RWPE2 (cell line): ENCODE results near the gene BID.
A peak's percentile ranks its signal among the peaks of the same experiment; 100 is the strongest.

Experiments
- ATAC-seq: fragments of 200-7000 bp; cut with Tn5 transposase; 3 replicates; pipeline ENCODE4 v1.9.1; 2021; ENCODE audit warnings: low read depth
- DNase-seq: peaks from one replicate; pipeline ENCODE4 v3.0.0-alpha.2; 2020; ENCODE audit warnings: low spot score
- H3K27ac ChIP-seq: fragments of 450-650 bp; 2 replicates; pipeline ENCODE4 v1.5.1; 2017; ENCODE audit warnings: mild to moderate bottlenecking; ENCODE audit not compliant: poor library complexity, severe bottlenecking
- H3K27me3 ChIP-seq: fragments of 250-450 bp; sonication (Bioruptor Pico); 2 replicates; pipeline ENCODE4 v1.5.1; 2021; ENCODE audit warnings: mild to moderate bottlenecking, moderate library complexity; ENCODE audit not compliant: insufficient read depth, poor library complexity, severe bottlenecking
- H3K36me3 ChIP-seq: fragments of 250-450 bp; sonication (Bioruptor Pico); 2 replicates; pipeline ENCODE4 v1.5.1; 2020; ENCODE audit warnings: low read depth, mild to moderate bottlenecking, moderate library complexity
- H3K4me1 ChIP-seq: fragments of 250-450 bp; sonication (Bioruptor Pico); 2 replicates; pipeline ENCODE4 v1.5.1; 2021; ENCODE audit warnings: mild to moderate bottlenecking, moderate library complexity; ENCODE audit not compliant: insufficient read depth, poor library complexity, severe bottlenecking
- H3K4me3 ChIP-seq: fragments of 250-450 bp; sonication (Bioruptor Pico); 2 replicates; pipeline ENCODE4 v1.5.1; 2021; ENCODE audit warnings: mild to moderate bottlenecking, moderate library complexity; ENCODE audit not compliant: severe bottlenecking
- H3K9me3 ChIP-seq: fragments of 250-450 bp; sonication (Bioruptor Pico); 2 replicates; pipeline ENCODE4 v1.5.1; 2021; ENCODE audit warnings: mild to moderate bottlenecking, moderate library complexity; ENCODE audit not compliant: severe bottlenecking
- CTCF ChIP-seq: fragments of 450-650 bp; IDR thresholded peaks from one replicate; pipeline ENCODE4 v1.5.1; 2017; ENCODE audit warnings: mild to moderate bottlenecking, moderate library complexity; ENCODE audit not compliant: poor library complexity, severe bottlenecking

Gene BID

GRCh38 chr22:17705951-17706900 lies 68.0 kb downstream of the BID start:
- no peak overlapping the region for H3K4me3 ChIP-seq
- no peak for DNase-seq
- H3K9me3 ChIP-seq = no peaks in the 10 kb centered on the region
- ATAC-seq = peak; percentile 100
- peaks cover 16% of the 10 kb centered on the region for H3K4me1 ChIP-seq
- no peak for TF ChIP-seq CTCF
- peaks cover 46% of the 10 kb centered on the region for H3K36me3 ChIP-seq
- peak overlapping the region; percentile 85 for H3K27ac ChIP-seq
- H3K27me3 ChIP-seq = no peaks in the 10 kb centered on the region

- peaks cover 19% of the 10 kb centered on the region for H3K4me1 ChIP-seq
- peak overlapping the region; percentile 85 for H3K27ac ChIP-seq
- ATAC-seq = no peak
- no peaks in the 10 kb centered on the region for H3K27me3 ChIP-seq
- no peaks in the 10 kb centered on the region for H3K9me3 ChIP-seq
- DNase-seq = no peak
- no peak for TF ChIP-seq CTCF
- H3K36me3 ChIP-seq = peaks cover 46% of the 10 kb centered on the region
- H3K4me3 ChIP-seq = no peak overlapping the region
Observed at GRCh38 chr22:17705546-17705945, 68.7 kb downstream of the BID start.

DNA sequence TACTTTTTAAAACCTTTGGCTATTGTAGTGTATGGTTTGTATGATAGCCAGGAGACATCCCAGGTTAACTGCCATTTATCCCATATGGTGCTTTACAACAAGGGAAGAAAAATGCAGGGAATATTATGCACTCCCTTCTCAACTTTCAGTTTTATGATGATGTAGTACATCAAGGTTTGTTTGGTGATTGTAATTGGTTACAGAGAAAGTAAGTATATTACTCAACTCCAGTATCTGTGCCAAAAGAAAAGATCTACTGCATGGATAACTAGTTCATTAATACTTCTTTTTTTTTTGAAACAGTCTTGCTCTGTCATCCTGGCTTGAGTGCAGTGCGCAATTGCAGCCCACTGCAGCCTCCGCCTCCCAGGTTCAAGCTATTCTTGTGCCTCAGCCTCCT lies 70.5 kb downstream of the BID start:
- TF ChIP-seq CTCF = no peak
- H3K27ac ChIP-seq = no peak overlapping the region
- no peaks in the 10 kb centered on the region for H3K9me3 ChIP-seq
- H3K27me3 ChIP-seq = no peaks in the 10 kb centered on the region
- peaks cover 51% of the 10 kb centered on the region for H3K36me3 ChIP-seq
- no peak for DNase-seq
- H3K4me1 ChIP-seq = peaks cover 19% of the 10 kb centered on the region
- H3K4me3 ChIP-seq = no peak overlapping the region
- ATAC-seq = no peak

DNA sequence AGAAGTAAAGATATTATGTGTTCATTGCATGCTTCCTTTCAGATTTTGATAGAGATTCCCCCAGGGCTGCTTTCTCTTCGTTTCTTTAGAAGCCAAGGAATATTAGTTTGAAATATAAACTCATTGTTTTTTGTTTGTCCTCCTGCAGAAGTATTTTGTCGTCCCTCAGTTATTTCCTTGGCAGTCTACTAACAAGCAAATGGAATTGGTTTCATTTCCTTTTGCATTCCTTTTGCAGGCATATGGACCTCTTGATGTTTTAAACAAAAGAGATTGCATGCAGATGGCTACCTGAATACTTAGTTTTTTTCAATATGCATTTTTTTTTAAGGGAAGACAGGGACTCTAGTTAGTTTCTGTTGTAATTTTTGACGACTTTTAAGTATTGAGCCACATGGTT lies 73.5 kb downstream of the BID start:
- ATAC-seq (no peak), DNase-seq (no peak)
- Histone ChIP-seq H3K27me3 (no peaks in the 10 kb centered on the region), H3K4me1 (peaks cover 5% of the 10 kb centered on the region), H3K9me3 (no peaks in the 10 kb centered on the region), H3K36me3 (peaks cover 47% of the 10 kb centered on the region), H3K27ac (no peak overlapping the region), H3K4me3 (no peak overlapping the region)
- TF ChIP-seq CTCF = no peak
